K562 (cell line): ENCODE results near the gene GALP. TPM values are rescaled to one million over a fixed set of nuclear protein-coding genes. Genes with fewer than 3 reads are reported as not detected.

ENCODE experiments used
- ATAC-seq: fragments of 200-7000 bp; cut with Tn5 transposase; 3 replicates; pipeline ENCODE4 v1.9.1; 2020; ENCODE audit warnings: moderate library complexity
- BruUV-seq: library from RNA; stranded (reverse); fragments of 400-500 nt; replicated peaks from 2 replicates; lab custom pipeline; 2021; lab: Mats Ljungman, UMichigan
- CTCF ChIA-PET: fragments of 300-600 bp; formaldehyde crosslinking; extraction: SDS; loops from one replicate; lab custom pipeline; 2021; ENCODE audit warnings: low intra/inter-chr PET ratio; lab: Yijun Ruan, JAX
- POLR2A ChIA-PET: fragments of 300-600, 350-650 bp; sonication (Branson Sonifier 250); formaldehyde crosslinking; extraction: SDS; loops from one replicate; lab custom pipeline; 2021; ENCODE audit warnings: antibody characterized with exemption, inconsistent platforms; lab: Yijun Ruan, JAX
- DNase-seq, 4 experiments: peaks; one replicate each; pipeline versions ENCODE4 v3.0.0 to v3.0.0-alpha.2; 2011 to 2018; ENCODE audit warnings: low spot score in 3 of 4, mixed read lengths in 3 of 4; ENCODE audit errors: extremely low read depth in 1 of 4
- FAIRE-seq: peaks from 2 replicates; lab custom pipeline; 2011; peaks lifted over from hg19 to GRCh38; lab: Jason Lieb, UNC
- H2AFZ ChIP-seq: 2 replicates; pipeline ENCODE4 v1.6.0; 2011; ENCODE audit warnings: low read depth, low read length, control low read depth, inconsistent platforms
- H3K27ac ChIP-seq: fragments of 200-600 bp; 3 replicates; pipeline ENCODE4 v1.8.0; 2011; ENCODE audit warnings: low read depth, mild to moderate bottlenecking, control low read depth, inconsistent platforms, low read length, moderate library complexity, mixed read lengths; ENCODE audit errors: extremely low read depth
- H3K27me3 ChIP-seq, 2 experiments: fragments of 300-600 bp in 1 of 2; 2 replicates in 1 of 2; 3 replicates in 1 of 2; pipeline versions ENCODE4 v1.6.0 to v1.8.0; 2011; ENCODE audit warnings: inconsistent platforms in 2 of 2, low read length in 2 of 2, mild to moderate bottlenecking in 1 of 2, mixed read lengths in 1 of 2, moderate library complexity in 1 of 2; ENCODE audit not compliant: control insufficient read depth in 2 of 2, insufficient read depth in 2 of 2
- H3K36me3 ChIP-seq: fragments of 300-600 bp; 3 replicates; pipeline ENCODE4 v1.8.0; 2011; ENCODE audit warnings: mild to moderate bottlenecking, low read length, inconsistent platforms; ENCODE audit not compliant: control insufficient read depth, insufficient read depth
- H3K4me1 ChIP-seq, 2 experiments: fragments of 200-600 bp in 1 of 2; replicated peaks in 1 of 2; 2 replicates in 1 of 2; 3 replicates in 1 of 2; pipeline versions ENCODE4 v1.5.1 to v1.8.0; 2011; ENCODE audit warnings: inconsistent platforms in 2 of 2, low read length in 2 of 2, mild to moderate bottlenecking in 1 of 2, mixed read lengths in 1 of 2, moderate library complexity in 1 of 2; ENCODE audit not compliant: control insufficient read depth in 2 of 2, insufficient read depth in 2 of 2
- H3K4me2 ChIP-seq: 2 replicates; pipeline ENCODE4 v1.6.1; 2011; ENCODE audit warnings: low read length, control low read depth, inconsistent platforms, mixed read lengths; ENCODE audit not compliant: insufficient read depth
- H3K4me3 ChIP-seq: fragments of 200-600 bp; sonication (generic), shearing (Covaris generic); 2 replicates; pipeline ENCODE4 v1.5.1; 2016; ENCODE audit warnings: control low read depth, inconsistent platforms
- H3K79me2 ChIP-seq: fragments of 200-600 bp; 3 replicates; pipeline ENCODE4 v1.8.0; 2011; ENCODE audit warnings: low read length, inconsistent platforms; ENCODE audit not compliant: control insufficient read depth, insufficient read depth
- H3K9ac ChIP-seq, 2 experiments: 2 replicates each; pipeline versions ENCODE4 v1.6.0 to v1.6.1; 2011; ENCODE audit warnings: low read depth in 2 of 2, low read length in 2 of 2, control low read depth in 1 of 2, inconsistent platforms in 1 of 2, mild to moderate bottlenecking in 1 of 2, mixed read lengths in 1 of 2; ENCODE audit not compliant: insufficient read depth in 1 of 2
- H3K9me1 ChIP-seq: one replicate; pipeline ENCODE4 v1.6.0; 2011; ENCODE audit warnings: inconsistent platforms, mild to moderate bottlenecking, low read length, moderate library complexity; ENCODE audit not compliant: control insufficient read depth, insufficient read depth
- H3K9me3 ChIP-seq: replicated peaks from 2 replicates; pipeline ENCODE4 v1.5.1; 2011; ENCODE audit warnings: low read depth, low read length, inconsistent platforms; ENCODE audit not compliant: control insufficient read depth, insufficient read depth
- H4K20me1 ChIP-seq: replicated peaks from 2 replicates; pipeline ENCODE4 v1.6.1; 2011; ENCODE audit warnings: low read length, inconsistent platforms, mixed read lengths; ENCODE audit not compliant: control insufficient read depth, insufficient read depth
- CHCHD3 ChIP-seq: fragments of 250-450 bp; sonication (Bioruptor Pico); IDR thresholded peaks from 2 replicates; pipeline ENCODE4 v2.1.2; 2022; ENCODE audit warnings: mild to moderate bottlenecking
- KDM4B ChIP-seq, 2 experiments: fragments of 450-650 bp in 1 of 2; sonication (generic) in 1 of 2; IDR thresholded peaks; 2 replicates each; pipeline ENCODE4 v1.6.1; 2016 to 2017; ENCODE audit warnings: borderline replicate concordance in 2 of 2, antibody characterized with exemption in 1 of 2, low read depth in 1 of 2, mild to moderate bottlenecking in 1 of 2
- KHSRP ChIP-seq: fragments of 450-650 bp; IDR thresholded peaks from 2 replicates; pipeline ENCODE4 v1.6.1; 2017
- PCBP1 ChIP-seq: fragments of 200-400 bp; formaldehyde crosslinking; IDR thresholded peaks from 2 replicates; pipeline ENCODE4 v1.6.1; 2018; ENCODE audit warnings: mild to moderate bottlenecking, low read depth, low read length; ENCODE audit not compliant: poor library complexity, severe bottlenecking
- RAD21 ChIP-seq, 2 experiments: fragments of 250-450 bp in 1 of 2; fragments of 450-650 bp in 1 of 2; sonication (Bioruptor Pico) in 1 of 2; formaldehyde crosslinking in 1 of 2; IDR thresholded peaks in 1 of 2; conservative IDR thresholded peaks in 1 of 2; 2 replicates each; pipeline versions ENCODE4 v1.4.0 to v1.8.0; 2020 to 2022; ENCODE audit warnings: mild to moderate bottlenecking in 2 of 2, moderate library complexity in 1 of 2
- SP1 ChIP-seq: sonication (generic); formaldehyde crosslinking; IDR thresholded peaks from 2 replicates; pipeline ENCODE4 v1.8.1; 2022; ENCODE audit warnings: mild to moderate bottlenecking, missing genetic modification reagents
- TCF3 ChIP-seq: sonication (generic); formaldehyde crosslinking; IDR thresholded peaks from 2 replicates; pipeline ENCODE4 v1.4.0; 2020; ENCODE audit warnings: mild to moderate bottlenecking, missing genetic modification reagents
- TEAD1 ChIP-seq, 2 experiments: fragments of 450-650 bp in 1 of 2; sonication (generic) in 1 of 2; formaldehyde crosslinking; IDR thresholded peaks; 2 replicates each; pipeline versions ENCODE4 v1.4.0 to v1.8.0; 2020 to 2022; ENCODE audit warnings: mild to moderate bottlenecking in 2 of 2, missing genetic modification reagents in 1 of 2
- ZNF586 ChIP-seq: fragments of 450-650 bp; formaldehyde crosslinking; conservative IDR thresholded peaks from 2 replicates; pipeline ENCODE4 v1.4.0; 2020; ENCODE audit warnings: mild to moderate bottlenecking, moderate library complexity
- WGBS: fragments of 100-300 bp; shearing (Covaris generic); methylation state at CpG from one replicate; pipeline ENCODE4 v1.1.6; 2016; ENCODE audit warnings: low coverage, mixed read lengths; ENCODE audit not compliant: insufficient coverage; ENCODE audit errors: missing lambda C conversion rate; 5-methylcytosine and 5-hydroxymethylcytosine counted together
- in situ Hi-C: fragments of 300-500 bp; cut with MboI; formaldehyde crosslinking; loops from 4 replicates; pipeline ENCODE4 v1.15.0; 2018; ENCODE audit warnings: inconsistent platforms, mixed read lengths
- intact Hi-C: fragments of 100-400 bp; cut with micrococcal nuclease; formaldehyde crosslinking; loops from 2 replicates; pipeline ENCODE4 v1.14.2; 2022
- polyA plus RNA-seq, 8 experiments: library from polyadenylated mRNA; depleted of rRNA in 4 of 8; stranded (reverse) in 5 of 8; unstranded in 3 of 8; fragments of >200 nt; fragmentation: Nextera tagmentation in 2 of 8; fragmentation: Illumina TruSeq in 1 of 8; extraction: Ambion mirVana in 2 of 8; extraction: Trizol in 1 of 8; gene quantifications; 2 replicates each; pipeline versions ENCODE4 v1.2.1 to v1.2.3, GENCODE V29; 2011 to 2014; ENCODE audit warnings: inconsistent platforms in 1 of 8, missing spikeins in 1 of 8
- total RNA-seq, 7 experiments: library from RNA; depleted of rRNA in 6 of 7; stranded (reverse); fragments of >200 nt in 6 of 7; fragmentation: Illumina TruSeq in 2 of 7; extraction: Trizol in 2 of 7; gene quantifications; 2 replicates each; pipeline versions ENCODE4 v1.2.1 to v1.2.3, GENCODE V29; 2011 to 2021; ENCODE audit warnings: low replicate concordance in 1 of 7
- TF ChIP-seq, protein P1 (sequence below): fragments of 250-450 bp; sonication (Bioruptor Pico); IDR thresholded peaks from 2 replicates; pipeline ENCODE4 v1.8.0; 2021; ENCODE audit warnings: mild to moderate bottlenecking, moderate library complexity
- TF ChIP-seq, protein P2 (sequence below): fragments of 450-650 bp; IDR thresholded peaks from 2 replicates; pipeline ENCODE4 v1.7.1; 2018; ENCODE audit warnings: mild to moderate bottlenecking, low read depth; ENCODE audit not compliant: partially characterized antibody

GALP gene
- total and polyA plus RNA-seq, 9 of the 15 experiments (the other 6 are each of a cell fraction or from before 2014, with no cell fraction given), result not detected

DNA sequence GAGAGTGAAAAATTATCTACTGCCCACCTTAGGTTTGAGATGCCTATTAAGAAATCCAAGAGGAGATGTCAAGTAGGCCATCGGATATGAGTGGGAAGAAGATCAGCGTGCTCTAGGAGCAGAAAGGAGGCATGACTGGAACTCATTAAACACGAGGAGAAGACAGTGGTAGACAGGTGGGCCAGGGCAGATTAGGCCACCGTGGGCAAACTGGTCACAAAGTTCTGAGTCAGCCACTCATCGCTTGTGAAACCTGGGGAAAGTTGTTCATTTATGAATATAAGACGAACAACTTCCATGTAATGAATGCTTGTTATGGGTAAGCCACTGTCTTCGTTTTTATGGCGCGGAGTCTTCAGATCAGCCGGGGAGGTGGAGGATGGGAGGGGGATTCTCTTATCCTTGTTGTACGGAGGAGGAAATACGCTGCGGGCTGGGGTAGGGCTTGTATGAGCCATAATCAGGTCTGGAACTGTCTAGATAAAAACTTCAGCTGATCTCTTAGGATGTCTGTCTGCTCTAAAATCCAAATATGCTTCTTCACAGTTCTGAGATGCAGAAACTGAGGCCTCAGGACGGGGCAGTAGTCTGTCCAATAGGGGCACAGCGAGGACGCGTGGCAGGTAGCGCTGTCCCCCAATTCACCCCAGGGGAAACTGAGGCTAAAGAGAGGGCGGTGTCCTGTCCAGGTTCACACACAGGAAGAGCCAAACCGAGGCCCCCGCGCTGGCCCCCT, 35.8 kb upstream of the GALP start:
- FAIRE-seq (peak; percentile 82), ATAC-seq (peak; percentile 51), DNase-seq (peak; percentile 43 to 75 (median 60))
- H3K36me3 ChIP-seq, result peaks cover 3% of the 10 kb centered on the region; the same call in 1 of the 3 replicates
- peak overlapping the region; percentile 91 for H3K4me2 ChIP-seq
- peak overlapping the region; percentile 84 to 99 for H3K9ac ChIP-seq
- intact Hi-C loops (loop anchor here (2.0 kb wide), 1 partner anchor 19 kb away; the partner anchor contains the start of gene ZNF787), in situ Hi-C loops (loop anchor here (25.0 kb wide), 1 partner anchor 978 kb away; the partner anchor contains the start of genes DNAAF3 and TNNI3)
- ChIA-PET POLR2A (interaction anchor here (0.6 to 1.1 kb wide), 3 partner anchors 17 to 497 kb away, joined by 3 to 4 read pairs (median 4); partner anchors contain the start of gene ZNF581), CTCF (no interaction called here)
- WGBS, result under 1% methylated on average over 22 of the region's 22 CpGs
- TSS peak; percentile 93 for BruUV-seq
- peak overlapping the region; percentile 98 for H2AFZ ChIP-seq
- H3K9me3 ChIP-seq, result no peaks in the 10 kb centered on the region
- peaks cover 14 to 18% of the 10 kb centered on the region in 2 experiments for H3K4me1 ChIP-seq
- no peaks in the 10 kb centered on the region for H4K20me1 ChIP-seq
- no peaks in the 10 kb centered on the region for H3K9me1 ChIP-seq
- peak overlapping the region; percentile 98 for H3K27ac ChIP-seq
- no peaks in the 10 kb centered on the region for H3K27me3 ChIP-seq
- H3K4me3 ChIP-seq, result peak overlapping the region; percentile 67
- H3K79me2 ChIP-seq, result peaks cover 41% of the 10 kb centered on the region
- TF ChIP-seq CHCHD3 (CRISPR knock-in tag), result no peak
- TF ChIP-seq KHSRP, result no peak
- TF ChIP-seq RAD21 (CRISPR knock-in tag; conservative IDR thresholded peaks at IDR 0.05 in 1 of 2, IDR thresholded peaks at IDR 0.05 in 1 of 2), result no peak
- no peak for TF ChIP-seq ZNF586 (CRISPR knock-in tag)
- peak; percentile 23; the same call in 1 of the 2 replicates for TF ChIP-seq TCF3 (CRISPR knock-in tag)
- TF ChIP-seq SP1 (CRISPR knock-in tag), result no peak
- no peak for TF ChIP-seq TEAD1 (CRISPR knock-in tag; IDR thresholded peaks at IDR 0.05)
- TF ChIP-seq, protein P1, sequence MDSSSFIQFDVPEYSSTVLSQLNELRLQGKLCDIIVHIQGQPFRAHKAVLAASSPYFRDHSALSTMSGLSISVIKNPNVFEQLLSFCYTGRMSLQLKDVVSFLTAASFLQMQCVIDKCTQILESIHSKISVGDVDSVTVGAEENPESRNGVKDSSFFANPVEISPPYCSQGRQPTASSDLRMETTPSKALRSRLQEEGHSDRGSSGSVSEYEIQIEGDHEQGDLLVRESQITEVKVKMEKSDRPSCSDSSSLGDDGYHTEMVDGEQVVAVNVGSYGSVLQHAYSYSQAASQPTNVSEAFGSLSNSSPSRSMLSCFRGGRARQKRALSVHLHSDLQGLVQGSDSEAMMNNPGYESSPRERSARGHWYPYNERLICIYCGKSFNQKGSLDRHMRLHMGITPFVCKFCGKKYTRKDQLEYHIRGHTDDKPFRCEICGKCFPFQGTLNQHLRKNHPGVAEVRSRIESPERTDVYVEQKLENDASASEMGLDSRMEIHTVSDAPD (CRISPR knock-in tag), result no peak
- TF ChIP-seq PCBP1, result no peak
- TF ChIP-seq, protein P2, sequence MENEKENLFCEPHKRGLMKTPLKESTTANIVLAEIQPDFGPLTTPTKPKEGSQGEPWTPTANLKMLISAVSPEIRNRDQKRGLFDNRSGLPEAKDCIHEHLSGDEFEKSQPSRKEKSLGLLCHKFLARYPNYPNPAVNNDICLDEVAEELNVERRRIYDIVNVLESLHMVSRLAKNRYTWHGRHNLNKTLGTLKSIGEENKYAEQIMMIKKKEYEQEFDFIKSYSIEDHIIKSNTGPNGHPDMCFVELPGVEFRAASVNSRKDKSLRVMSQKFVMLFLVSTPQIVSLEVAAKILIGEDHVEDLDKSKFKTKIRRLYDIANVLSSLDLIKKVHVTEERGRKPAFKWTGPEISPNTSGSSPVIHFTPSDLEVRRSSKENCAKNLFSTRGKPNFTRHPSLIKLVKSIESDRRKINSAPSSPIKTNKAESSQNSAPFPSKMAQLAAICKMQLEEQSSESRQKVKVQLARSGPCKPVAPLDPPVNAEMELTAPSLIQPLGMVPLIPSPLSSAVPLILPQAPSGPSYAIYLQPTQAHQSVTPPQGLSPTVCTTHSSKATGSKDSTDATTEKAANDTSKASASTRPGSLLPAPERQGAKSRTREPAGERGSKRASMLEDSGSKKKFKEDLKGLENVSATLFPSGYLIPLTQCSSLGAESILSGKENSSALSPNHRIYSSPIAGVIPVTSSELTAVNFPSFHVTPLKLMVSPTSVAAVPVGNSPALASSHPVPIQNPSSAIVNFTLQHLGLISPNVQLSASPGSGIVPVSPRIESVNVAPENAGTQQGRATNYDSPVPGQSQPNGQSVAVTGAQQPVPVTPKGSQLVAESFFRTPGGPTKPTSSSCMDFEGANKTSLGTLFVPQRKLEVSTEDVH, result no peak
- no peak for TF ChIP-seq KDM4B (IDR thresholded peaks at IDR 0.05; ENCODE audit: borderline replicate concordance in 2 of 2, low read depth in 1 of 2)
